ENCODE results near the gene DHCR24.

The DHCR24 gene

DNA sequence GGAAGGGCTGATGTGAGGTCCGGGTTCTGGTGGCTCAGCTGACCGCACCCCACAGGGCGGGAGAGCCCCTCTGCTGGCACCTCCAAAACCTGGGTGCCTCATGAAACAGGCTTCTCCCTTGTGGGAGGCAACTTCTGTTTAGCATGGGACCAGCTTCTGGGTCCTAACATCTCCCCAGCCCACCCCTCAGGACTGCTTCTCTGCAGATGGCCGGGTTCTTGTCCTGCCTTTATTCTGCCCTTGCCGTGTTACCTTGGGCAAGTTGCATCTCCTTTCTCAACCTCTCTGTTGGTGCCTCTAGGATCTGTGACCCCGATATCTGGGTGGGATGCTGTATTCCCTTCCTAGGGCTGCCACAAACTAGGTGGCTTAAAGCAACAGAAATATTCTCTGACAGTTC, 70.9 kb downstream of the DHCR24 start:
- Mint-ChIP-seq H3K36me3 (ENCODE audit: low read depth) (no peaks in the 10 kb centered on the region), H3K4me1 (ENCODE audit: low read depth) (peaks cover 11% of the 10 kb centered on the region), H3K9me3 (no peaks in the 10 kb centered on the region), H3K4me3 (no peak overlapping the region), H3K27me3 (ENCODE audit: low read depth) (no peaks in the 10 kb centered on the region), H3K27ac (no peak overlapping the region)
- DNase-seq (ENCODE audit: low spot score), result no peak

DNA sequence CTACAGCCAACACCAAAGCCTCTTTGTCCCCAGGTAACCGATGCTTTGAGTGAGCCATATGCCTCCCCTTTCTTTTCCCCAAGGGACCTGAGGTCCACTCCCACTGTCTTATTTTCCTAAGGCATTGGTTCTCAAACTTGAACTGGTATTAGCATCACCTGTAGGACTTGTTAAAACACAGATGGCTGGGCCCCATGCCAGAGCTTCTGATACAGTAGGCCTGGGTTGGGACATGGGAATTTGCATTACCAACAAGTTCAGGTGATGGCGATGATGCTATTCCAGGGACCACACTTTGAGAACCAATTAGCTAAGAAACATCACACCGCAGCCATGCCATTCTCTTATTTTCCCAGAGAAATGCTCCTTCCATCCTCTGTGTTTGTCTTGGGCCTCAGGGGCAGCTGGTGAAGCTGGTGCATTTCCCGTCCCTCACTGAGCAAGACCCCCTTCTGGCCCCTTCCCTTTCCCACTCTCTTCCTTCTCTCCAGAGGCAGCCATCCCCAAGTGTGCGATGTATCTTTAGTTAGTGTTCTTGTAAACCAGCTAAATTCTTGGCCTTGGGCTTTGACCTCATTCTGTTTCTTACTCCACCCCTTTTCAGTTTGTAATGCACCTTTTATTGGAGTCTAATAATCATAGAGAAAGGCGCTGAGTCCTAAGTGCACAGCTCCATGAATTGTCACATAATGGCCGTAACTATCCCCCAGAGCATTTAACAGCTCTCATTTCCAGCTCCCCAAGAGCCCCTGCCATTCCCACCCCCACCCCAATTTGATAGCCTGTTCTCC, 71.7 kb downstream of the DHCR24 start:
- peak overlapping the region; percentile 56 for H3K27ac Mint-ChIP-seq
- H3K36me3 Mint-ChIP-seq (ENCODE audit: low read depth), result no peaks in the 10 kb centered on the region
- peaks cover 11% of the 10 kb centered on the region for H3K4me1 Mint-ChIP-seq (ENCODE audit: low read depth)
- no peaks in the 10 kb centered on the region for H3K27me3 Mint-ChIP-seq (ENCODE audit: low read depth)
- DNase-seq (ENCODE audit: low spot score), result no peak
- no peaks in the 10 kb centered on the region for H3K9me3 Mint-ChIP-seq
- H3K4me3 Mint-ChIP-seq, result no peak overlapping the region

DNA sequence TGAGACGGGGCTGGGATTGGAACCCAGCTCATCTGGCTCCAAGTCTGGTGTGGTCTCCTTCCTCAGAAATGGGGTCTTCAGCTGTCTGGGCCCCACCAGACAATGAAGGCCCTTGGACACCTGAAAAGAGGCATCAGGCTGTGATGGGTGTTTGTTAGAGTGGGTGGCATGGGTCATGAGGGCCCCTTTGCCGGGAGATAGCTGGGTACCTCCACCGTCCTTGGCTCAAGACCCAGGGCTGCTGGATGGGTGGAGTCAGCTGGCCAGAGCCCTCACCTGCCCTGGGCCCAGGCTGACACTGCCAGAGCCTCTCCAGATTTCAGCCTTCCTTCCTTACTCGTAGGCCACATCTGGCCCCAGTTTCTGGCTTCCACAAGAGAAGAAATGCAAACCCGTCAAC, 72.4 kb downstream of the DHCR24 start:
- Mint-ChIP-seq H3K9me3 (no peaks in the 10 kb centered on the region), H3K4me3 (no peak overlapping the region), H3K27me3 (ENCODE audit: low read depth) (no peaks in the 10 kb centered on the region), H3K4me1 (ENCODE audit: low read depth) (peaks cover 11% of the 10 kb centered on the region), H3K27ac (no peak overlapping the region), H3K36me3 (ENCODE audit: low read depth) (no peaks in the 10 kb centered on the region)
- DNase-seq (ENCODE audit: low spot score), result no peak

DNA sequence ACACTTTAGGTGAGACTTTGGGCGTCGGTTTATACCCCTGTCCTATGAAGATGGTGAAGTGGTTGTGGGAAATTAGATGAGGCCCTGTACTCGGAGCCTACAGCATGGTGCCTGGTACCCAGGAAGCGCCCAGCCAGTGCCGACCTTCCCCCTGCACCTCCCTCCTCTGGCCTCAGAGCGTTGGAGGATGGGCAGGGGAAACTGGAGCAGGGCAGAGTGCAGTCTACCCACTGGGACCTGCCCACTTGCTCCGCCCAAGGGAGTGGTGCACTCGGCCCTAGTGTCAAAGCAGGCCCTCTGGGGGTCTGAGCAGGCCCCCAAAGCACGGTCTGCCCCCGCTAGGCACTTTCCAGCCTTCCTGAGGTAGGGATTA, 72.9 kb downstream of the DHCR24 start:
- H3K27ac Mint-ChIP-seq, result no peak overlapping the region
- H3K27me3 Mint-ChIP-seq (ENCODE audit: low read depth), result no peaks in the 10 kb centered on the region
- H3K4me1 Mint-ChIP-seq (ENCODE audit: low read depth), result peaks cover 11% of the 10 kb centered on the region
- H3K4me3 Mint-ChIP-seq, result no peak overlapping the region
- DNase-seq (ENCODE audit: low spot score), result no peak
- H3K36me3 Mint-ChIP-seq (ENCODE audit: low read depth), result no peaks in the 10 kb centered on the region
- no peaks in the 10 kb centered on the region for H3K9me3 Mint-ChIP-seq

DNA sequence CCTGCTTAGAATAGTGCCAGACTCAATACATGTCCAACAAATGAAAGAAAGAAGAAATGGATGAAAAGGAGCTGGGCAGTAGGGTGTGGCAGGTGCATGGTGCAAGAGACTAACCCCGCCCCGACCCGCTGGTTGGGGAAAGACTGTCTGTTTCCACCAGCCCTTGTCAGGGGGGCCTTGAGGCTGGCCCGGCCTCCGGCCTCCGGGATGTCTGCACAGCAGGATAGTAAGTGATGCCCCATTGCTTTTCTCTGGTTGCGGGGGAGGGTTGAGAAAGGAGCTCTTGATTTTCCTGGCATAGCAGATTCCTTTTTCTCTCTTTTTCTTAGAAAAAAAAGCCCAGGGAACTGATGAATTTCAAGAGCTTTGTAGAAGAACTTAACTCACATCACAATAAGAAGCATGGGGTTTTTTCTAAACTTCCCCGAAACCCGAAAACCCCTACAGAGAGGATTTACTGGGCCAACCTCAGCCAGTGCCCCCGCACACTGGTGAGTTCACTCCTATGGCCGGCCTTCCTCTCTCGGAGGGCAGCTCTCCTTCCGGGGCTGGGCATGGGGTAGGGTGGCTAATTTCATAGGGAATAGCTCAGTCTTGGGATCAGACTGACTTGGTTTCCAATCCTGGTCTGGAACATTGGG, 73.4 kb downstream of the DHCR24 start:
- Mint-ChIP-seq H3K27me3 (ENCODE audit: low read depth) (no peaks in the 10 kb centered on the region), H3K27ac (no peak overlapping the region), H3K4me1 (ENCODE audit: low read depth) (peaks cover 11% of the 10 kb centered on the region), H3K36me3 (ENCODE audit: low read depth) (no peaks in the 10 kb centered on the region), H3K9me3 (no peaks in the 10 kb centered on the region), H3K4me3 (no peak overlapping the region)
- DNase-seq (ENCODE audit: low spot score), result no peak

DNA sequence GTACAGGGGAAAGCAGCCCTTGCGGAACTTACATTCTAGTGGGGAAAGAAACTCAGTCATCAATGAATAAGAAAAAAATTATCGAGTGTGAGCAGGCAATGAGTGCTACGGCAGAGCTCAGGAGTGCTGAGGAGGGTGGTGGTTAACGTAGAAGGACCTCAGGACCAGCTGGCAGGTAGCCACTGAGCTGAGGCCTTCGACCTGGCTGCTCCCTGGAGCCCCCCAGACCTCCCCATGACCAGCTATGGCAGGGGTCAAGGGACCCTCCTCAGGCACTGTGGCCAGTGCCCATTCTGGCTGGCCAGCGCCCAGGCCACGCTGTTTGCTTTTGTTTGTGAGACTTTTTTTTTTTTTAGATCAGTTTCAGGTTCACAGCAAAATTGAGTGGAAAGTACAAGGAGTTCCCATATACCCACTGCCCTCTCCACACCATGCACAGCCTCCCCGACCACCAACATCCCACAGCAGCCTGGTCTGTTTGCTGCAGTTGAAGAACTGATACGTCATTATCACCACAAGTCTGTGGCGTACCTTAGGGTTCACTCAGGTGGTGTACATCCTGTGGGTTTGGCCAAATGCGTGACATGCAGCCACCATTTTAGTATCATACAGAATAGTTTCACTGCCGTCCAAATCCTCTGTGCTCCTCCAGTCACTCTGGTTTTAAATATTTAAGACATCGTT, 74.1 kb downstream of the DHCR24 start:
- H3K36me3 Mint-ChIP-seq (ENCODE audit: low read depth), result no peaks in the 10 kb centered on the region
- H3K4me1 Mint-ChIP-seq (ENCODE audit: low read depth), result peaks cover 8% of the 10 kb centered on the region
- peak overlapping the region; percentile 26 for H3K27ac Mint-ChIP-seq
- no peak for DNase-seq (ENCODE audit: low spot score)
- no peaks in the 10 kb centered on the region for H3K27me3 Mint-ChIP-seq (ENCODE audit: low read depth)
- H3K4me3 Mint-ChIP-seq, result no peak overlapping the region
- H3K9me3 Mint-ChIP-seq, result no peaks in the 10 kb centered on the region

DNA sequence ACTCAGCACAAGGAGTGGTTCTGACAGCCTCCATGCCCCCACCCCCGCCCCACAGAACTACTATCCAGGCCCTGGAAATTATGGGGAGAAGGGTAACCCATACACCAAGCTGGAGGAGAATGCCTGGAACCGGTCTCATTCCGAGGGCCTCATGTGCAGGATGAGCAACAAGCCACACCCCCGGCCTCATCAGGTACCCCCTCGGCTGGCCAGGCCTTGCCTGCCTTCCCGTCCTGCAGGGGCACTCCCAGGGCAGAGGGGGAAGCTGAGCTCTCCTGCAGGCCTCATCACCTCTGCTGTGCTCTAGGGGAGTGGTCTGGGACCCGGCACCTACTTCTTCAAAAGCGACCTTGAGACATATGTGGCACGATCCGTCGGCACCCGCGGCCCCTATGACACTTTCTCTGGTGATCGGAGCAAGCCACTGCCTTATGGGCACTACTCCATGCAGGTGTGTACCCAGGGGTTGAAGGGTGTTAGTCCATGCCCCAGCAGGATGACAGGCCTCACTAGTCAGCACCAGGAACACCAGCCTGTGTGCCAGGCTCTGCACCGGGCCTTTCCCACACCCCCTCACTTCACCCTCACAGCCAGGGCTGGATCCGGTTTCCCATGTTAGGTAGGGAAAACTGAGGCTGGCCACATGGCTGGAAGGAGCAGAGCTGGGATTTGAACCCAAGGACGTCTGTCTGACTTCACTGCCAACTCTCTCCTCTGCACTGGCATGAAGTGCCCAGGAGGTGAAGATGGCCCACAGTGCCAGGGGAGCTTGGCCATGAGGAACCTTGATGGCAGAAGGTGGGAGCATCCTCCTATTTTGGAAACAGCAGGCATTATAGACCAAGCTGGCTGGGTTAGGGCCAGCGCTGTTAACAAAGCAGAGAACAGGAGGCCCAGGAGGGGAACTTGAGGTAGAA, 75.0 kb downstream of the DHCR24 start:
- no peaks in the 10 kb centered on the region for H3K27me3 Mint-ChIP-seq (ENCODE audit: low read depth)
- no peak overlapping the region for H3K4me3 Mint-ChIP-seq
- H3K4me1 Mint-ChIP-seq (ENCODE audit: low read depth), result peaks cover 13% of the 10 kb centered on the region
- no peaks in the 10 kb centered on the region for H3K9me3 Mint-ChIP-seq
- DNase-seq (ENCODE audit: low spot score), result no peak
- no peaks in the 10 kb centered on the region for H3K36me3 Mint-ChIP-seq (ENCODE audit: low read depth)
- H3K27ac Mint-ChIP-seq, result no peak overlapping the region

DNA sequence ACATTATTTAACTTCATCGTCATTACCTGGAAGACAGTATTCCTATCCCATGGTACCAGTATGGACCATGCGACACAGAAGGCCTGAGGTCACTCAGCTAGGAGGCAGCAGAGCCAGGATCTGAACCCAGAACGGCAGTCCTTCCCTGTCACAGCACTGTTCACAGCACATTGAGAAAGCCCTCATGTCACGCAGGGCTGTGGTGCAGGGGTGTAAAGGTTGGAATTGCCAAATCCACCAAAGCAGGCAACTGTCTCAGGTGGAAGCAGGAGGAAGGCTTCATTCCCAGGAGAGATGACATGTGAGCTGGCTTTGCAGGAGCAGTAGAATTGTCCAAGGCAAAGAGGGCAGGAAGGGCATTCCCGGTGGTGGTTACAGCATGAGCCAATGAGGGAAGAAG, 75.9 kb downstream of the DHCR24 start:
- Mint-ChIP-seq H3K4me1 (ENCODE audit: low read depth) (peaks cover 19% of the 10 kb centered on the region), H3K9me3 (no peaks in the 10 kb centered on the region), H3K27me3 (ENCODE audit: low read depth) (no peaks in the 10 kb centered on the region), H3K36me3 (ENCODE audit: low read depth) (no peaks in the 10 kb centered on the region), H3K27ac (no peak overlapping the region), H3K4me3 (no peak overlapping the region)
- no peak for DNase-seq (ENCODE audit: low spot score)

DNA sequence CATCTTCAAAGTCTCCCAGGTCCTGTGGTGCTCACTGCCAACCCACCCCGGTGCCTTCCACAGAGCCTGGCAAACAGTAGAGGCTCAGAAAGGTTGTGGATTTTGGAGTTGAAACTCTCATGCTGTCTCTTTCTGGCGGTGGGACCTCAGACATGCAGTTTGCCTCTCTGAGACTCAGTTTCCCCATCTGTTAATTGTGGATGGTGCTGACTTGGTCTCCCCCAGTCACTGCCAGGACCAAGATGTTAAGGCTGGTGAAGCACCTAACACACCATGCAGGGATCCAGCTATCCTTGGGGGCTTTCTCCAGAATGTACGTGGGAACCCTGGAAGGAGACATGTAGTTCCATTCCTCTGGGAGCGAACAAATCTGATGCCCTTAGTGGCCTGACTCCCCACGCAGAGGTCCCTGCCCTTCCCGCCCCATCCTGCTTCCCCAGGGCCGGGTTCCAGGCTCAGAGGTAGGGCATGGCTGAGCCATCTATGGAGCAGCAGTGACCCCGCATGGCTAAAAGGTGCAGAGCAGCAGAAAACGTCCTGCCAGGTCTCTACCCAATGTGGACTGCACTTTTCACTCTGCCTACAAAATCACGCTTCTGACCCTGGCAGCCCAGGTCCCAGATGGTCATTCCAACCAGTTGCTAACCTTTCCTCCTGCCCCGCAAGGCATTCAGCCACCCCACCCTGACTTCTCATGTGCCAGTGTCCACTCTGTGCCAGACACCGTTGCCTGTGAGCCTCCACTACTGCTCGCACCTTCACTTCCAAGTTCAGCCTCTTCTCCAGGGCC, 76.6 kb downstream of the DHCR24 start:
- peak; percentile 42 for DNase-seq (ENCODE audit: low spot score)
- Mint-ChIP-seq H3K4me3 (no peak overlapping the region), H3K36me3 (ENCODE audit: low read depth) (no peaks in the 10 kb centered on the region), H3K27ac (no peak overlapping the region), H3K27me3 (ENCODE audit: low read depth) (no peaks in the 10 kb centered on the region), H3K4me1 (ENCODE audit: low read depth) (peaks cover 19% of the 10 kb centered on the region), H3K9me3 (no peaks in the 10 kb centered on the region)

DNA sequence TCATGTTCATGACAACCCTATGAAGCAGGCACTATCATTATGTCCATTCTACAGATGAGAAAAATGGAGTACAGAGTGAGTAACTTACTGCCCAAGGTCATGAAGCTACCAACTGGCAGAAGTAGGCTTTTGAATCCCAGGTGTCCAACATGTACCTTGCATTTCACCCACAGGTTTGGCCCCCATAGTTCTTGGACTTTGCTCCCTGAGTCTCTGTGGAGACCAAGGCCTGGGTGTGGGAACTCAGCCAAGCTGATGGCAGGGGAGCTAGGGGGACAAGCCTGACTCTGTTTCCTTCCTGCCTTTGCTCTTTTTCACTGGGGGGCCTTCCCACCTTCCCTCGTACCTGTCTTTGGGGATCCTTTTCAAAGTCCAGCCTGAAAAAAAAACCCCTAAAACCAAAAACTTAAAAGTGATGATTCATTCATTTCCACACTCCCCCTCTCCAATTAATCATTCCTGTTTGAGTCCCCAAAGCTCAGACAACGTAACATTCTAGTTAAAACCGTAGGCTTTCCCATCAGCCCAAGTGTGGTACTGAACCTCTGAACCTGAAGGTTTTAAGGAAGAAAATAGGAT, 77.4 kb downstream of the DHCR24 start:
- no peaks in the 10 kb centered on the region for H3K27me3 Mint-ChIP-seq (ENCODE audit: low read depth)
- H3K36me3 Mint-ChIP-seq (ENCODE audit: low read depth), result no peaks in the 10 kb centered on the region
- no peak overlapping the region for H3K27ac Mint-ChIP-seq
- H3K4me1 Mint-ChIP-seq (ENCODE audit: low read depth), result peaks cover 23% of the 10 kb centered on the region
- H3K9me3 Mint-ChIP-seq, result no peaks in the 10 kb centered on the region
- no peak overlapping the region for H3K4me3 Mint-ChIP-seq
- no peak for DNase-seq (ENCODE audit: low spot score)

DNA sequence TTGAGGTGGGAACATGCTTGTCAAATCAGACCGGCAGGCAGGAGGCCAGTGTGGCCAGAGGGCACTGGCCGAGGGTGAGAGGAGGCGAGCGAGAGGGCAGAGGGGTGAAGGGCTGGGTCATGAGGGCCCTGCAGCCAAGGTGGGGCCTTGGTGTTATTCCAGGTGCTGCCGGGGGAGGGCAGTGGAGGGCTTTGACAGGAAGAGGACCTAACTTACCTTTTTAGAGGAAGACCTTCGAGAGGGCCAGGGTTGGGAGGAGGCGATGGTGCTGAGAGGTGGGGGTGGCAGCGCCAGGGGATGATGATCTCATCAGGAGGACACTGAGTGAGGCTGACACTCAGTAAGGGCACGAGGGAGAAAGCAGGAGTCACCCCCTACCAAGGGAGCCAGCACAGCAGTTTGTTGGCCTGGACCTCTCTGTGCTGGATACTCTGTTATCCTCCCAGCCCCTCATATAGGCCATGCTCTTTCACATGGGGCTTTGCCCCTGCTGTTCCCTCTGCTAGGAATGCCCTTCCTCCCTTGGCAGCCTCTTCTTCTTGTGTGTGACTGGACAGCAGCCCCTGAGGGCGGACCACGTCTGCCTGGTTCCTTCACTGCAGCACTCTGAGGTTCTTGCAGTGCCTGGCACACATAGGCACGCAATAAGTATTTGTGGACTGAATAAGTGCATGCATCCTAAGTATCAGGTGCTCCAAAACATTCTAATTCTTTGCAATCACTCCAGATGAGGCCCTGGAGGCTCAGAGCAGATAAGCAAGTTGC, 78.4 kb downstream of the DHCR24 start:
- Mint-ChIP-seq H3K27ac (no peak overlapping the region), H3K36me3 (ENCODE audit: low read depth) (no peaks in the 10 kb centered on the region), H3K27me3 (ENCODE audit: low read depth) (no peaks in the 10 kb centered on the region), H3K4me1 (ENCODE audit: low read depth) (peaks cover 31% of the 10 kb centered on the region), H3K4me3 (no peak overlapping the region), H3K9me3 (no peaks in the 10 kb centered on the region)
- DNase-seq (ENCODE audit: low spot score), result no peak

DNA sequence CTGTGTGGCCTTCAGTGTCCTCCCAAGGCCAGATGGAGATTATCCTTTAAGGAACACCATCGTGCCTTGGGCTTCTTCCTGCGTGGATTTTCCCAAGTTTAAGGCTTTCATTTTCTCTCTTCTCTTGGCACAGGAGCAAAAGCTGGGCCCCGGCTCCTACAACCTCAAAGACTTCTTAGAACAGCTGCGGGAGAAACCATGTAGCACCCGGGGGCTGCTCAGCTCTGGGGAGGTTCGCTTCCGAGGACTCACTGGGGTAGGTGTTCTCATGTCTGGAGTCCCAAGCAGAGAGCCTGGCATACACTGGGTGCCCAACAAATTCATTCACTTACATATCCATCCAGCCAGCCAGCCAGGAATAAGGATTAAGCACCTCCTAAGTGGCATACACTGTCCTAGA, 79.2 kb downstream of the DHCR24 start:
- Mint-ChIP-seq H3K27me3 (ENCODE audit: low read depth) (no peaks in the 10 kb centered on the region), H3K4me1 (ENCODE audit: low read depth) (peaks cover 25% of the 10 kb centered on the region), H3K9me3 (no peaks in the 10 kb centered on the region), H3K4me3 (no peak overlapping the region), H3K36me3 (ENCODE audit: low read depth) (no peaks in the 10 kb centered on the region), H3K27ac (no peak overlapping the region)
- DNase-seq (ENCODE audit: low spot score), result no peak
